A549 (cell line): ENCODE data around the gene IGSF9. TPM values are rescaled to one million over a fixed set of nuclear protein-coding genes. Genes with fewer than 3 reads are reported as not detected.

Experiments
- ATAC-seq, 2 experiments: fragments of 200-7000 bp in 1 of 2; fragments of >200 bp in 1 of 2; cut with Nextera tagmentation in 1 of 2; cut with Tn5 transposase in 1 of 2; 3 replicates each; pipeline versions ENCODE4 v1.8.0 to v1.9.1; 2018 to 2020; ENCODE audit warnings: mild to moderate bottlenecking in 1 of 2, moderate library complexity in 1 of 2
- CTCF ChIA-PET: fragments of 300-600 bp; sonication (Branson Sonifier 250); formaldehyde crosslinking; extraction: SDS; loops from one replicate; lab custom pipeline; 2021; ENCODE audit warnings: antibody characterized with exemption, inconsistent platforms; lab: Yijun Ruan, JAX
- POLR2A ChIA-PET: fragments of 350-600 bp; formaldehyde crosslinking; extraction: SDS; loops from one replicate; lab custom pipeline; 2021; ENCODE audit warnings: antibody characterized with exemption, inconsistent platforms; lab: Yijun Ruan, JAX
- DNase-seq, 2 experiments: peaks; one replicate each; pipeline versions ENCODE4 v3.0.0 to v3.0.0-alpha.2; 2011 to 2016; ENCODE audit warnings: low read depth in 1 of 2, low spot score in 1 of 2
- FAIRE-seq: peaks from 2 replicates; lab custom pipeline; 2011; peaks lifted over from hg19 to GRCh38; lab: Jason Lieb, UNC
- H3K27ac ChIP-seq, 2 experiments: fragments of >200 bp; sonication (Bioruptor Twin); formaldehyde crosslinking; 3 replicates each; pipeline ENCODE4 v1.5.1; 2016 to 2017
- H3K4me1 ChIP-seq: fragments of >200 bp; sonication (Bioruptor Twin); formaldehyde crosslinking; 3 replicates; pipeline ENCODE4 v1.6.1; 2016
- H3K4me2 ChIP-seq: fragments of >200 bp; sonication (Bioruptor Twin); formaldehyde crosslinking; 3 replicates; pipeline ENCODE4 v1.6.1; 2016
- H3K4me3 ChIP-seq: fragments of >200 bp; sonication (Bioruptor Twin); formaldehyde crosslinking; 3 replicates; pipeline ENCODE4 v1.5.1; 2016
- H3K9me3 ChIP-seq: fragments of >200 bp; sonication (Bioruptor Twin); formaldehyde crosslinking; 3 replicates; pipeline ENCODE4 v1.6.1; 2016
- ATOH8 ChIP-seq: fragments of 250-450 bp; sonication (Bioruptor Pico); IDR thresholded peaks from 2 replicates; pipeline ENCODE4 v1.5.0; 2020; ENCODE audit warnings: low read depth, mild to moderate bottlenecking, moderate library complexity
- BCL3 ChIP-seq: fragments of >200 bp; sonication (Bioruptor Twin); formaldehyde crosslinking; IDR thresholded peaks from 3 replicates; pipeline ENCODE4 v1.6.1; 2016
- CHD4 ChIP-seq: fragments of 200-600 bp; sonication (generic); IDR thresholded peaks from 2 replicates; pipeline ENCODE4 v1.6.1; 2016; ENCODE audit warnings: antibody characterized with exemption, mild to moderate bottlenecking, borderline replicate concordance
- E2F6 ChIP-seq: IDR thresholded peaks from 2 replicates; pipeline ENCODE4 v1.6.1; 2012; ENCODE audit warnings: low read depth, borderline replicate concordance
- EHMT2 ChIP-seq: fragments of 200-600 bp; sonication (generic); IDR thresholded peaks from 2 replicates; pipeline ENCODE4 v1.6.1; 2016; ENCODE audit warnings: antibody characterized with exemption, low read depth, mild to moderate bottlenecking, moderate library complexity
- EP300 ChIP-seq, 2 experiments: fragments of >200 bp; sonication (Bioruptor Twin); formaldehyde crosslinking; IDR thresholded peaks; 2 replicates in 1 of 2; 3 replicates in 1 of 2; pipeline ENCODE4 v1.6.1; 2016 to 2017
- ESRRA ChIP-seq: fragments of 150-350 bp; IDR thresholded peaks from 2 replicates; pipeline ENCODE4 v1.6.1; 2014; ENCODE audit warnings: mild to moderate bottlenecking, low read length, borderline replicate concordance
- FOSB ChIP-seq: fragments of 250-450 bp; sonication (Bioruptor Pico); IDR thresholded peaks from 2 replicates; pipeline ENCODE4 v1.5.0; 2020; ENCODE audit warnings: mild to moderate bottlenecking, moderate library complexity
- FOXS1 ChIP-seq: fragments of 250-450 bp; sonication (Bioruptor Pico); IDR thresholded peaks from 2 replicates; pipeline ENCODE4 v1.5.0; 2020; ENCODE audit warnings: mild to moderate bottlenecking, moderate library complexity
- HES2 ChIP-seq: fragments of >200 bp; sonication (Bioruptor Twin); formaldehyde crosslinking; IDR thresholded peaks from 2 replicates; pipeline ENCODE4 v1.6.1; 2016
- HEYL ChIP-seq: fragments of 250-450 bp; sonication (Bioruptor Pico); IDR thresholded peaks from 2 replicates; pipeline ENCODE4 v1.8.0; 2021; ENCODE audit warnings: mild to moderate bottlenecking, moderate library complexity
- HOXB5 ChIP-seq: fragments of 250-450 bp; sonication (Bioruptor Pico); IDR thresholded peaks from 2 replicates; pipeline ENCODE4 v1.5.0; 2020; ENCODE audit warnings: mild to moderate bottlenecking, moderate library complexity
- JUN ChIP-seq, 2 experiments: fragments of >200 bp; sonication (Bioruptor Twin); formaldehyde crosslinking; IDR thresholded peaks; 2 replicates in 1 of 2; 3 replicates in 1 of 2; pipeline ENCODE4 v1.6.1; 2016 to 2017
- MAFK ChIP-seq: fragments of 450-650 bp; IDR thresholded peaks from 2 replicates; pipeline ENCODE4 v1.6.1; 2014; ENCODE audit not compliant: partially characterized antibody
- MAZ ChIP-seq: fragments of 150-350 bp; IDR thresholded peaks from 2 replicates; pipeline ENCODE4 v1.6.1; 2014; ENCODE audit warnings: antibody characterized with exemption, low read depth, low read length, borderline replicate concordance
- PHF8 ChIP-seq: fragments of 200-600 bp; sonication (generic); IDR thresholded peaks from 2 replicates; pipeline ENCODE4 v1.6.1; 2016; ENCODE audit warnings: low read depth, mild to moderate bottlenecking, antibody characterized with exemption, moderate library complexity, borderline replicate concordance
- POLR2AphosphoS2 ChIP-seq: conservative IDR thresholded peaks from 2 replicates; pipeline ENCODE4 v1.6.1; 2012; ENCODE audit warnings: low read length, improper control_type of control experiment, inconsistent platforms
- RARB ChIP-seq: fragments of 250-450 bp; sonication (Bioruptor Pico); IDR thresholded peaks from 2 replicates; pipeline ENCODE4 v1.8.0; 2021; ENCODE audit warnings: mild to moderate bottlenecking, moderate library complexity
- RCOR1 ChIP-seq: fragments of 150-350 bp; IDR thresholded peaks from 2 replicates; pipeline ENCODE4 v1.6.1; 2014; ENCODE audit warnings: antibody characterized with exemption, low read length, low read depth
- RNF2 ChIP-seq: fragments of 200-600 bp; sonication (generic); IDR thresholded peaks from 2 replicates; pipeline ENCODE4 v1.6.1; 2016; ENCODE audit warnings: low read depth, mild to moderate bottlenecking, antibody characterized with exemption, moderate library complexity, borderline replicate concordance
- SMC3 ChIP-seq: fragments of >200 bp; sonication (Bioruptor Twin); formaldehyde crosslinking; IDR thresholded peaks from 3 replicates; pipeline ENCODE4 v1.6.1; 2018; ENCODE audit warnings: inconsistent platforms
- SREBF2 ChIP-seq: fragments of 450-650 bp; IDR thresholded peaks from 2 replicates; pipeline ENCODE4 v1.6.1; 2014; ENCODE audit warnings: mild to moderate bottlenecking, moderate library complexity
- TP53 ChIP-seq: fragments of 250-450 bp; sonication (Bioruptor Pico); IDR thresholded peaks from 2 replicates; pipeline ENCODE4 v1.5.0; 2021; ENCODE audit warnings: mild to moderate bottlenecking, moderate library complexity
- ZC3H11A ChIP-seq: fragments of 450-650 bp; IDR thresholded peaks from 2 replicates; pipeline ENCODE4 v1.6.1; 2014; ENCODE audit warnings: antibody characterized with exemption, mild to moderate bottlenecking
- ZFP36 ChIP-seq: fragments of 450-650 bp; IDR thresholded peaks from 2 replicates; pipeline ENCODE4 v1.6.1; 2014; ENCODE audit warnings: borderline replicate concordance; ENCODE audit not compliant: partially characterized antibody
- ZSCAN20 ChIP-seq: fragments of 250-450 bp; sonication (Bioruptor Pico); IDR thresholded peaks from 2 replicates; pipeline ENCODE4 v1.8.0; 2022; ENCODE audit warnings: mild to moderate bottlenecking, moderate library complexity
- WGBS: methylation state at CpG from one replicate; pipeline ENCODE4 v1.1.6; 2017; ENCODE audit errors: missing lambda C conversion rate; 5-methylcytosine and 5-hydroxymethylcytosine counted together
- polyA plus RNA-seq, 4 experiments: library from polyadenylated mRNA; depleted of rRNA in 3 of 4; stranded (reverse); fragments of >200 nt; fragmentation: RNase III in 1 of 4; extraction: RNeasy Plus Mini Kit Qiagen cat#74134 plus additional on column Dnase treatment in 1 of 4; gene quantifications; 2 replicates in 3 of 4; 3 replicates in 1 of 4; pipeline ENCODE4 v1.2.3, GENCODE V29; 2011 to 2017

The IGSF9 gene
- polyA plus RNA-seq, 2 of the 4 experiments (the other 2 are of a cell fraction), result 0.06 to 0.54 TPM

DNA sequence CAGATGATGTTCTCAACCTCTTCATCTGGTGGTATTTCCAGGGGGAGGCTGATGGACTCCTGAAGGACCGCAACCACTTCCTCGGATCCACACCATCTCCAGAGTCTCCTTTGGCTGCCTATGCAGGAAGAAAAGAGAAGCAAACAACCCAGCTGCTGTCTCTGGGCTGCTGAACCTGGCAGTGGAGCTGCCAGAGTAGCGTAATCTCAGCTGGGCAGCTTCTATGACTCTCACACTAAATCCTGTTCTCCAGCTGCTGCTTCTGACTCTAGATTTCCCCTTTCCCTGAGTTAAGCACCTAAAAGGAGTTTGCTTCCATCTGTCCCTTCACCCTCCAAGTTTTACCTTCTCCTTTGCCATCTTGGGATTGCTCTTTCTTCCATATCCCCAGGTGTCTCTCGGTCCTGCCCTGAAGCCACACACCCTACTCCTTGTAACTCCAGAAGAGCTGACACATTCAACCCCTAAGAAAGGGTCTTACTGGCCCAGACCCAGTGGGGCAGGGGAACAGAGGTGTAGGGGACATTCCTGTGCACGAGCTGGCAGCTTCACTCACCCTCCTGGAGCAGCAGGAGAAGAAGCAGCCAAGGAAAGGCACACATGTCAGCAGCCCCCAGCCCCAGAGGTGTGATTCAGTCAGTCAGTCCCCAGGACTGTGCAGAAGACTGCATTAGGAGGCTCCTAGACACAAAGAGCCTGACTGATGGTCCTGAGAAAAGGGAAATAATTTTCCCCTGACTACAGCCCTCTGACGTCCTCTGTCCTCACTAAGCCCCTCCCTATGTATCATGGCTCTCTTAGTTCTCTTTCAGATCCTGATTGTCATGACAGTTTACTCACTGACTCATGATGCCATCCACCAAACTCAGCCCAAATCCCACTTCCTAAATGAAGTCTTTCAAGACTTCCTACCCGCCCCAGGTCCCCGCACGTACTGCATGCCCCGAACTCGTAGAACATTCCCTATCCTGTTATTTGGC lies 8.4 kb upstream of the IGSF9 start, which contains the start of gene SLAMF9:
SLAMF9 (minus strand) TSS at position 702 of the 980 bp plus-strand sequence; CDS start at position 602, 100 bp downstream.
- no peaks in the 10 kb centered on the region for H3K9me3 ChIP-seq
- ATAC-seq, result peak; percentile 48 to 79; a peak in 5 of 6 replicates
- no peak within 1 kb of the TSS for H3K4me3 ChIP-seq
- WGBS, result 41% methylated on average over 11 of the region's 11 CpGs
- POLR2A ChIA-PET, result no interaction called here
- CTCF ChIA-PET, result interaction anchor here (1.1 to 12.9 kb wide), 4 partner anchors 8 to 62 kb away, joined by 4 to 124 read pairs (median 12); partner anchors contain the start of gene IGSF9
- FAIRE-seq, result no peak
- DNase-seq, result peak in 1 of 2 experiments; percentile 18
- 0 out of 3 replicates have a peak within 1 kb of the TSS, but pooled peaks have one; percentile 21 for H3K4me2 ChIP-seq
- H3K4me1 ChIP-seq, result peaks cover 5% of the 10 kb centered on the region; the same call in 1 of the 3 replicates
- H3K27ac ChIP-seq, result no peak within 1 kb of the TSS
- TF ChIP-seq MAFK, result no peak

GRCh38 chr1:159952932-159953331 lies 7.5 kb upstream of the IGSF9 start:
- Histone ChIP-seq H3K4me3 (no peak overlapping the region), H3K9me3 (no peaks in the 10 kb centered on the region), H3K27ac (no peak overlapping the region), H3K4me1 (peaks cover 5% of the 10 kb centered on the region; the same call in 1 of the 3 replicates), H3K4me2 (no peak overlapping the region)
- ChIA-PET CTCF (interaction anchor here (1.0 to 12.9 kb wide), 6 partner anchors 7 to 755 kb away, joined by 3 to 124 read pairs (median 8); partner anchors contain the start of gene IGSF9), POLR2A (no interaction called here)
- DNase-seq (no peak), ATAC-seq (no peak), FAIRE-seq (no peak)
- no peak for TF ChIP-seq HEYL (CRISPR knock-in tag)
- no peak for TF ChIP-seq RARB (CRISPR knock-in tag)
- TF ChIP-seq EP300 (IDR thresholded peaks at IDR 0.05), result no peak
- TF ChIP-seq E2F6, result no peak
- no peak for TF ChIP-seq ZSCAN20 (CRISPR knock-in tag)
- no peak for TF ChIP-seq TP53 (CRISPR knock-in tag)
- TF ChIP-seq ZFP36, result no peak
- TF ChIP-seq FOSB (CRISPR knock-in tag), result no peak
- no peak for TF ChIP-seq MAZ
- TF ChIP-seq HOXB5 (CRISPR knock-in tag), result no peak
- no peak for TF ChIP-seq RCOR1
- 59% methylated on average over 5 of the region's 5 CpGs for WGBS

DNA sequence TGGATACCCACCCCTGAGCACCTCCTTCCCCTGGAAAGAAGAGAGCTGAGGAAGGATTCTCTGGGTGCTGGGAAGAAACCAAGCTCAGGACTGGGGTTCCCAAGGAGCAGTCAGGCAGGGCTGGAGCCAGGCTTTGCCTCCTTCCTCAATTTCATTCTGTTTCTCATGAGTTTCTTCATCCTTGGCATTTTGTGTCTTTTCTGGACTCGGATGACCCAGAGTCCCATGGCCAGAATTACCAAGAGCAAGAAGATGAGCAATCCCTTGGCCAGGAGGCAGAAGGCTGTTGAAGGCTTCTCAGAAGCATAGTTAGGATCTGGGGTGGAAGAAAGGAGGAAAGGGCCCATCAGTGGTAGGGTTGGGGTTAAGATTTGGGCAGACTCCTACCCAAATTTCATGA lies 6.1 kb upstream of the IGSF9 start:
- ChIA-PET POLR2A (no interaction called here), CTCF (interaction anchor here (1.1 to 12.9 kb wide), 5 partner anchors 15 to 753 kb away, joined by 3 to 124 read pairs (median 4); no protein-coding TSS in a partner anchor)
- no peak for FAIRE-seq

More for the DNA sequence above, 6.1 kb upstream of the IGSF9 start:
- H3K9me3 ChIP-seq, result no peaks in the 10 kb centered on the region
- no peak for ATAC-seq
- TF ChIP-seq MAZ, result no peak
- TF ChIP-seq ZC3H11A, result no peak
- no peak for TF ChIP-seq ESRRA
- TF ChIP-seq E2F6, result no peak
- no peak for TF ChIP-seq EHMT2
- no peak for TF ChIP-seq FOXS1
- TF ChIP-seq HOXB5 (CRISPR knock-in tag), result no peak
- TF ChIP-seq ZSCAN20 (CRISPR knock-in tag), result no peak
- TF ChIP-seq JUN (IDR thresholded peaks at IDR 0.05), result no peak
- TF ChIP-seq PHF8, result no peak
- no peak for TF ChIP-seq BCL3
- TF ChIP-seq CHD4, result no peak
- TF ChIP-seq HES2, result no peak
- no peak for TF ChIP-seq RCOR1
- no peak for TF ChIP-seq SMC3
- TF ChIP-seq RNF2, result no peak
- no peak for TF ChIP-seq ATOH8 (CRISPR knock-in tag)
- no peak for TF ChIP-seq SREBF2
- TF ChIP-seq POLR2AphosphoS2, result no peak
- TF ChIP-seq, all 56 proteins: peak for 0
- no peak overlapping the region for H3K4me3 ChIP-seq
- 4% methylated on average over 1 of the region's 1 CpG for WGBS
- no peak overlapping the region for H3K4me2 ChIP-seq
- H3K27ac ChIP-seq, result no peak overlapping the region
- DNase-seq, result no peak
- H3K4me1 ChIP-seq, result peaks cover 5% of the 10 kb centered on the region; the same call in 1 of the 3 replicates
